ENCODE results near the gene SV2A. TPM values are rescaled to one million over a fixed set of nuclear protein-coding genes. Genes with fewer than 3 reads are reported as not detected.
A peak's percentile ranks its signal among the peaks of the same experiment; 100 is the strongest.

SV2A gene
- total RNA-seq, 1 experiment from 2014 or later, result not detected

- Histone ChIP-seq H3K79me2 (ENCODE audit: low read length) (peaks cover 2% of the 10 kb centered on the region), H2AFZ (ENCODE audit: low read length) (no peak overlapping the region), H3K4me3 (ENCODE audit: low read length) (no peak overlapping the region), H3K27me3 (ENCODE audit: low read length) (no peaks in the 10 kb centered on the region), H3F3A (ENCODE audit: low read length, unreplicated experiment) (no peaks in the 10 kb centered on the region), H3K9me2 (replicated peaks; ENCODE audit: low read length) (no peaks in the 10 kb centered on the region), H3K9me3 (ENCODE audit: low read length) (no peaks in the 10 kb centered on the region), H3K27ac (ENCODE audit: low read length) (no peak overlapping the region), H3K4me1 (ENCODE audit: insufficient read depth, low read length) (peaks cover 38% of the 10 kb centered on the region), H3K9ac (ENCODE audit: low read length) (no peak overlapping the region), H3K4me2 (ENCODE audit: low read length) (no peak overlapping the region), H3K36me3 (ENCODE audit: low read depth, low read length) (no peaks in the 10 kb centered on the region), H4K20me1 (ENCODE audit: low read length) (no peaks in the 10 kb centered on the region)
- ChIA-PET CTCF (no interaction called here), POLR2A (ENCODE audit: unreplicated experiment) (interaction anchor here (0.7 kb wide), 1 partner anchor 47 kb away, joined by 6 read pairs; no protein-coding TSS in a partner anchor)
- no peak for TF ChIP-seq EZH2phosphoT487 (IDR thresholded peaks at IDR 0.05; ENCODE audit: borderline replicate concordance, low read length)
- intact Hi-C loops (cut with micrococcal nuclease), result no loop called here
- DNase-seq, result no peak
- no TSS peak for BruUV-seq (replicated peaks)
- ATAC-seq, result peak; percentile 5
These were observed 14.8 kb upstream of the SV2A start for GRCh38 chr1:149932474-149932873.

DNA sequence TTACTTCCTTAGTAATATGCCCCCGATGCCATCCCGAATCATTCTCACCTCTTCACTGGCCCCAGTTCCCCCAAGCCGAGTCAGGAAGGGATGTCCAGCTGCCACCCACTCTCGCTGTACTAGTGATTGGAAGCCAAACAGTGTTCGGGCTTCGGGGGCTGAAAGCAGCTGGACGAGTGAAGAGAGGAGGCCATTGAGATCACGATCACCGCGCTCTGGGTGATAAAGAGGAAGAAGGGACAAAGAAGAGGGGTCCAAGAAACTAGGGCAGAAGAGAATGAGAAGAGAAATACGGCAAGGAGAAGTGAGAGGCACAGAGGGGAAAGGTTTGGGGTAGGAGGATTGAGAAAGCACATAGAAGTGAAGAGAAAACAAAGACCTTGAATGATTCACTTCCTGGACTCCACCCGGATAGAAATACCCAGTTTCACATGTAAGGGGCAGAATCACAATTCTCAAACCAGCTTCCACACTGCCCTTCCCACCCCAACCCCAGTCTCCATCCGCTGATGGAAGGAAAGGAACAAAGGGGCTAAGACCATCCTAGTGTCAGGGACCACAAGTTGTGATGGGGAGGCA, 13.7 kb upstream of the SV2A start:
- intact Hi-C loops (cut with micrococcal nuclease), result no loop called here
- peak; percentile 31 for DNase-seq
- no peaks in the 10 kb centered on the region for H3K9me3 ChIP-seq (ENCODE audit: low read length)
- peaks cover 13% of the 10 kb centered on the region for H3K79me2 ChIP-seq (ENCODE audit: low read length)
- POLR2A ChIA-PET (ENCODE audit: unreplicated experiment), result no interaction called here
- peak overlapping the region; percentile 63 for H2AFZ ChIP-seq (ENCODE audit: low read length)
- H3K27ac ChIP-seq (ENCODE audit: low read length), result peak overlapping the region; percentile 54
- peak overlapping the region; percentile 16; the same call in 1 of the 2 replicates for H3K4me3 ChIP-seq (ENCODE audit: low read length)
- no peaks in the 10 kb centered on the region for H3F3A ChIP-seq (ENCODE audit: low read length, unreplicated experiment)
- H3K27me3 ChIP-seq (ENCODE audit: low read length), result no peaks in the 10 kb centered on the region
- H3K4me1 ChIP-seq (ENCODE audit: insufficient read depth, low read length), result peaks cover 34% of the 10 kb centered on the region
- peaks cover 9% of the 10 kb centered on the region; the same call in 1 of the 2 replicates for H4K20me1 ChIP-seq (ENCODE audit: low read length)
- no peak for ATAC-seq
- CTCF ChIA-PET, result no interaction called here
- H3K9ac ChIP-seq (ENCODE audit: low read length), result no peak overlapping the region
- peak overlapping the region; percentile 43 for H3K4me2 ChIP-seq (ENCODE audit: low read length)
- H3K9me2 ChIP-seq (replicated peaks; ENCODE audit: low read length), result no peaks in the 10 kb centered on the region
- BruUV-seq (replicated peaks), result no TSS peak
- TF ChIP-seq CTCF (conservative IDR thresholded peaks at IDR 0.05; ENCODE audit: low read depth, low read length), result 0 out of 2 replicates have a peak, but pooled peaks have one; percentile 8
- no peak for TF ChIP-seq EZH2phosphoT487 (IDR thresholded peaks at IDR 0.05; ENCODE audit: borderline replicate concordance, low read length)
- H3K36me3 ChIP-seq (ENCODE audit: low read depth, low read length), result peaks cover 9% of the 10 kb centered on the region

DNA sequence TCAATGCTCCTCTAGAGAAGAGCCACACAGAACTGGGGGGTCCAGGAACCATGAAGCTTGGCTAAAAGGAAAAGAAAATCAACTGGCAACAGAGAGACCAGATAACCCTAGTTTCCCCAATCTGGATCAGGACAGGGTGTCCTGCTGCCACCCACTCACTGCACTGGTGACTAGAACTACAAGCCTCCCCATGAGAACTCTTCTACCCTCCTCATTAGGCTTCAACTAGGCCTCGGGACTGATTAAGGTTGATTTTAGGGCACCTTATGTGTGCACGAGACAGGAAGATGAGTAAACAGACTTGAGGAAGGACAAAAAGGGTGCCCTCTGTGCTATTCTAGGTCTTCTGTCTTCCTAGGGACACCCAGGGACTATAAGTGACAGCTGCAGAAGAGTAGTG, 12.2 kb upstream of the SV2A start:
- CTCF ChIA-PET, result no interaction called here

More for the DNA sequence above, 12.2 kb upstream of the SV2A start:
- Histone ChIP-seq H3K9me3 (ENCODE audit: low read length) (no peaks in the 10 kb centered on the region), H3K9me2 (replicated peaks; ENCODE audit: low read length) (no peaks in the 10 kb centered on the region), H3K4me2 (ENCODE audit: low read length) (no peak overlapping the region), H3K27me3 (ENCODE audit: low read length) (no peaks in the 10 kb centered on the region), H3K27ac (ENCODE audit: low read length) (no peak overlapping the region), H3K36me3 (ENCODE audit: low read depth, low read length) (peaks cover 23% of the 10 kb centered on the region), H3F3A (ENCODE audit: low read length, unreplicated experiment) (no peaks in the 10 kb centered on the region), H2AFZ (ENCODE audit: low read length) (no peak overlapping the region), H3K9ac (ENCODE audit: low read length) (no peak overlapping the region), H4K20me1 (ENCODE audit: low read length) (peaks cover 21% of the 10 kb centered on the region; the same call in 1 of the 2 replicates), H3K4me3 (ENCODE audit: low read length) (no peak overlapping the region), H3K79me2 (ENCODE audit: low read length) (peaks cover 28% of the 10 kb centered on the region), H3K4me1 (ENCODE audit: insufficient read depth, low read length) (peaks cover 41% of the 10 kb centered on the region)
- POLR2A ChIA-PET (ENCODE audit: unreplicated experiment), result no interaction called here
- no peak for DNase-seq
- no peak for TF ChIP-seq EZH2phosphoT487 (IDR thresholded peaks at IDR 0.05; ENCODE audit: borderline replicate concordance, low read length)
- TF ChIP-seq EZH2 (IDR thresholded peaks at IDR 0.05; ENCODE audit: low read length, unreplicated experiment), result no peak
- TF ChIP-seq CTCF (conservative IDR thresholded peaks at IDR 0.05; ENCODE audit: low read depth, low read length), result no peak
- intact Hi-C loops (cut with micrococcal nuclease), result no loop called here
- ATAC-seq, result no peak
- no TSS peak for BruUV-seq (replicated peaks)
